WI38 (cell line): Measurements from ENCODE around the gene INTS14.

Experiments
- H3K4me3 ChIP-seq: 2 replicates; pipeline ENCODE4 v1.5.1; 2011; ENCODE audit warnings: low read depth, mild to moderate bottlenecking, control low read depth, low read length
- CTCF ChIP-seq: IDR thresholded peaks from 2 replicates; pipeline ENCODE4 v1.5.1; 2012; ENCODE audit warnings: low read depth, mild to moderate bottlenecking, control low read depth, low read length

INTS14 gene

DNA sequence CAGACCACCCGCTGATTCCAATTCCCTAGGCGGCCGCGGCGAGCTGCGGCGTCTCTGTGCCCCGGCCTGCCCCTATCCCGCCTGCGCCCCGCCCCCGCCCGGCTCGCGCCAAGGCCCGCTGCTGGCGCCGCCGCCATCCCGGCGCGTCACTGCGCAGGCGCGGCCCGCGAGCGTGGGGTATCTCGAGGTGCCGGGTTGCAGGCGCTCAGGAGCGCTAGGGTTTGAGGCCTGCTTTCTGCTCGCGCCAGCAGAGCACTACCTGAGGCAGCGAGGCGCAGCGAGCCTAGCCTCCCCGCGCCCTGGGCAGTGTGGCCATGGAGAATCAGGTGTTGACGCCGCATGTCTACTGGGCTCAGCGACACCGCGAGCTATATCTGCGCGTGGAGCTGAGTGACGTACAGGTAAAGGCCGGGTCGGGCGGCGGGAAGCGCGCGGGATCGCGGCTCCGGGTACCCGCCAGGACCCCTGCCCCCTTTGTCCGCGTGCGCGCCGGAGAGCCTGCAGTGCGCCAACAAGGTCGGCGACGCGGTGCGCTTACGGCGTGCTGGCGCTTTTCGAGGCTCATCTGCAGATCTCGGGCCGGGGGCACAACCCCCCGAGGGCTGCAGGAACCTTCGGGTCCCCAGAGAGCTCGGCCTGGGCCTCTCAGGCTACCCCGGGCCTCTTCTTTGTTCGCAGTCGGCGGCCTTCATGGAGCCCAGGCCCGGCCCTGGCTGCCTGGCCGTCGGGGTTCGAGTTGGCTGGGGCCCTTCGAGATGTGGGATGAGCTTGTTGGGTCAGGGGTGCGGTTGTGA, 80.4 kb downstream of the INTS14 start, which contains the start of gene HACD3:
Gene HACD3 (plus strand): TSS at position 146 of the 794 bp plus-strand sequence. CDS start 169 bp downstream, at position 315.
- peak within 1 kb of the TSS; percentile 84 for H3K4me3 ChIP-seq
- no peak for TF ChIP-seq CTCF

DNA sequence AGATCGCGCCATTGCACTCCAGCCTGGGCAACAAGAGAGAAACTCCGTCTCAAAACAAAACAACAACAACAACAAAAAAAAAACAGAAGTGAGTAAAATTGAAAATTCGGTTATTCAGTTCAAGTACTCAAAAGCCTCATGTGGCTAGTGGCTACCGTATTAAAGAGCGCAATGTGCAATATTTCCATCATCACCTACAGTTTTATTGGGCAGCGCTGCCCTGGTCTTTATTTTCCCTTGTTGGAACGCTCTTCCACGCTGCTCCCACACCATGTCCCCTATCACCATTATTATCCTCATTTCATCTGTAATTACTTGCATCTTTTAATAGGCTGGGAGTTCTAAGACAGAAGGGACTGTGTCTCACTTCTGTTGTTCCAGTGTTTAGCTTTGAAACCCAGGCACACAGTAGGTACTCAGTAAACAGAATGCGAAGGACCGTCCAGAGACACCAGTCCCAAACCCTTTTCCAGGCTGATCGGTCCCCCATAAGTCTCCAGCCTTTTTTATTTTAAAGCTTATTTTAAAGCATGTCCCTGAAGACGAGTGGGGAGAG, 81.1 kb downstream of the INTS14 start:
- peak overlapping the region; percentile 84 for H3K4me3 ChIP-seq
- TF ChIP-seq CTCF, result no peak
